ENCODE measurements around the gene ULK4.

DNA sequence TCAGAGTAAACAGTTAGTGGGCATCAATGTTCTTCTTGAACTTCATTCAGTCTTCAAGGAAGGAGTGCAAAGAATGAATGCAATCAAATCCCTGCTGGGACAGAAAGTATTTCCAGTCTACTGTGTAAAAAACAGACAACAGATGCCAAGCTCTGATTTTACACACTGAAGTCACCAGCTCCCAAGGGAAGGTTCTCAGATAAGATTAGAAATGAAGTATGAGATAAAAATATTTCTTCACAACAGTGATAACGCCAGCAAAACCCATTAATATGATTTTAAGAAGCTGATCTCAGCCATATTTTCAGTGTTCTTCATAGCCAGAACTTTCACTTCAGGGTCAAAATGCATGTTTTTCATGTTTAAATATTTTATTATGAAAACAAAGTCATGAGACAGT, 497.0 kb downstream of the ULK4 start:
- TF ChIP-seq SP1 (IDR thresholded peaks at IDR 0.05) = no peak
- no peak for TF ChIP-seq ZNF384 (IDR thresholded peaks at IDR 0.05)
